Measurements from ENCODE around the gene PGK2.
A peak's percentile ranks its signal among the peaks of the same experiment; 100 is the strongest.

The PGK2 gene

DNA sequence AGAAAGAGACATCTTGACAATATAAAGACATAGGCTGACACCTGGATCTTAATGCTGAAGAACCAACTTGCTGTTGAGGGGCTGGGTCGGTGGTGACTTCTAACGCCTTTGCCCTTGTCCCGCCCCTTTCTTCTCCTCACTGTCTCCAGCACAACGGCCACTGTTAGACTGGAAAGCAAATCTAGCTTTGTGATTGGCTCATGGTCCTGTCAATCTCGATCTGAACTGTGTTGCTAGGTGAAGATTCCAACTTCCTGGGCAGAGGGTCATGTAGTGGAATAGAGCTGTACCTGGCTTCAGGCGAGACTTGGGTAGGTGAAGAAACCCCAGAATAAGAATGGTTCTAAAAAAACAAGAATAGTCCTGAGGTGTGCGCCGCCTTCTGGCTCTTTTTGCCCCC is at the start of gene PGK2:
Gene PGK2 (minus strand): TSS at position 110 of the 400 bp plus-strand sequence. CDS start 98 bp downstream, at position 12.
- no peak for DNase-seq

DNA sequence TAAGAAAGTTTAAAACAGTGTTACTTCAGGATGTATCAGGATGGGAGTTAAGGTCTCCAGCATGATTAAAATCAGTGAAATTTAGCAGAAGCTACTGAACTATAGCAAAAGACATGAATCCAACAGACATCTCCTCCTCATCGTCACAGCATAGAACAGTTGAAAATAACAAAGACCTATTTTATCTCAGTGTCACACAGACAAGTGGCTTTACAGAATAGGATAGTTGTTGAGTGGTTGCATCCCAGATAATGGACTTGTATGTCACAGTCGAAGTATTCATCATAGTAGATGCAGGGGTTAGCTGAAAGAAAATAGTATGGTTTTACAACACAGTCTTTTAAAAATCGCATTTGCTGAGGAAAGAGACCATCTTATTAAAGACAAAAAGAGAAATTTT is 48.1 kb upstream of the PGK2 start:
- DNase-seq, result no peak

DNA sequence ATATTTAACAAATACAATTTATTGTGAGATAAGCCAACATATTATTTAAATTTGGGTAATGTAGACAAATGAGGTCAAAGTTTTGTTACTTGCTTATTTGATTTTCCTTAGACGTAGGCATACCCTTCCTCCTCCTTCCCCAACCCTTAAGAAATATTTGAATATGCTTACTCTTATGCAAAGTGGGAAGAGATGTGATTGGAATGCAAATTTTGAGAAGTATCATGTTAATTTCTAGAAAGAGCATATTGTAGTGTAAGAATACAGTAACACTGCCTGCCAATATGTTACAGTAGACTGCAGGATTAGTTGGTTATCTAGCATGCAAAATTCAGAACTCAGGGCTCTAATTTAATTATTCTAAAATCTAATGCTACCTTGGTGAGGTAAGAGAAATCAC is 46.3 kb upstream of the PGK2 start:
- DNase-seq, result no peak

DNA sequence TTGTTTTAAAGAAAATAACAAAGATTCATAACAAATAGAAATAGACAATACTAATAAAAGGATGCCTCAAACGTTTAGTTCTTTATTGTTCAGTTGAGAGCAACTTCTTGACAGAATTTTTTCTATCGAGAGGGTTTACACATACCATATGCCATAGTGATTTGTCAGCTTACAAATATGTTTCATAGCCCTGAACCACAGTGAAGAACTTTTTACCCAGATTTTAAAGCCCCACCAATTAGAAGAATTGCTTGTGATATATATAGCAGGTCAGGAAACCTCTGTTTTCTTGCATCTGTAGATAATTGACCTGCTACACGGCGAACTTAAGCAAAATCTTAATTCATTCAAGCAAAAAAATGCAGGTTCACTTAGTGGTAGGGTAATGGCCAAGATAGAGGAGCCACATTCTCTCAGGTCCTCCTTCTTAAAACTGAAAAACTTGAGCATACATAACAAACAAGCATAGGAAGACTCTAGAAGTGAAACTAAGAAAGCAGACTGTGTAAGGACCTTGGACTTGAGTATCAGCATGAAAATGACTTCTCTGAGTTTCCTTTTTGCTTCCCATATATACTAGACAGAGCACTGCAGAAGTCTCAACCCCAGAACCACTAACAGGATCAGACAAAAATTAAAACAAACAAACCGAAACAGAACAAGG is 39.8 kb upstream of the PGK2 start:
- DNase-seq, result no peak

DNA sequence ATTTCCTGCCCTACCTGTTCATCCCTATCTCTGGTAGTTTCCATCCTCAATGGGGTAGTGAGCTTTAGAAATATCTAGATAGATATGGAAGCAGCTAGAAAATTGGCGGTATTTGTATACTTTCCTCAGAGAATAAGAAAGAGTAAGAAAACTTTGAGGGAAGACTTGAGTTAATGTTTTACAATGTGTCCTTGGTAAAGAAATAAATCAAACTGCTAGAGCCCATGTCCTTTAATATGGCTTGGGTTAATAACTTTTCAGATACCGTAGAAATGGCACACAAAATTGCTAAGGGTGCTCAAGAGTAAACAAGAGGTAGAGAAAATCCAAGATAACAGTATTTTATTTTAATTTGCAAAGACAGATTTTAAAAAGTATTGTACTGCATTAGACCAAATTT is 28.1 kb upstream of the PGK2 start:
- DNase-seq, result no peak

DNA sequence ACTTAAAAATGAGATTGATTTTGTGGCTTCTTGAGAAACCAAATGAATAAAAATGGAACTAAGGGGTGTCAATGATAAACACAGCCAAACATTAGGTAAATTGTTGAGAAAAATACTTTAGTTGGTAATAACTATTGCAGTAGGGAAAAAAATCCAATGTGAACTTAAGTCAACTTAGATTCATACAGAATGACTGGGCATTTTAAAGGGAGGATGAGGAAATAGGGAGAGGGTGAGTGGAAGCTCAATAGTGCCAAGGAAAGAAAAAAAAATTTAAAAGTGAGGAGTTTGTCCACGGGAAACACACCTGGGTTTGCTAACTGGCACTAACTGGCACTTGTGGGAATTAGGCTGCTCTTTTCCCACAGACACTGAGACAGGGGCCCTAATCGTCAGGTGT is 26.2 kb upstream of the PGK2 start:
- DNase-seq, result no peak

DNA sequence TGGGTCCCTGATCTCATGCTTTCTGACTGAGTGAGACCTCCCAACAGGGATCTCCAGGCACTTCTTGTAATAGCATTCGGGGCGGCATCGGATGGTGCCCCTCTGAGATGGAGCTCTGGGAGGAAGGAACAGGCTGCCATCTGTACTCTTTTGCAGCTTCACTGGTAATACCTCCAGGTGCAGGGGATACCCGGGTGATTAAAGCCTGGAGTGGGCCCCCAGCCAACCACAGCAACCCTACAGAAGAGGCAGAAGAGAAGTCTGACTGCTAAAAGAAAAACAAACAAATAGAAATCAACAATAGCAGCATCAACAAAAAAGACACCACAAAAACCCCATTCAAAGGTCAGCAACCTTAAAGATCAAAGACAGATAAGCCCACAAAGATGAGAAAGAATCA is 19.1 kb upstream of the PGK2 start:
- DNase-seq, result peak; percentile 51

DNA sequence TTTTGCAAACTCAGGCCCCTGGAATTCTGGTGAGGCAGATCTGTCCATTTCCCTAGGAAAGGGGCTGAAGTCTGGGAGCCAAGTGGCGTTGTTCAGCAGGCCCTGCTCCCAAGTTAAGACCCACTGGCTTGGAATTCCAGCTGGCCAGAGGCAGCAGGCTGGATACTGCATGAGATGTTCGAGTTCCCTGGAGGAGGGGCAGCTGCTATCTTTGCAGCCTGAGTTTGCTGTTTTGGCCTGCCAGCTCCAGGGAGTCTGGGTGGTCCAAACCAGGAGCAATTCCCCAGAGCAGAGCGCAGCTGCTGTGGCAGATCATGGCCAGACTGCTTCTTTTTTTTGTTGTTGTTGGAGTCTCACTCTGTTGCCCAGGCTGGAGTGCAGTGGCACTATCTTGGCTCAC is 18.2 kb upstream of the PGK2 start:
- no peak for DNase-seq

DNA sequence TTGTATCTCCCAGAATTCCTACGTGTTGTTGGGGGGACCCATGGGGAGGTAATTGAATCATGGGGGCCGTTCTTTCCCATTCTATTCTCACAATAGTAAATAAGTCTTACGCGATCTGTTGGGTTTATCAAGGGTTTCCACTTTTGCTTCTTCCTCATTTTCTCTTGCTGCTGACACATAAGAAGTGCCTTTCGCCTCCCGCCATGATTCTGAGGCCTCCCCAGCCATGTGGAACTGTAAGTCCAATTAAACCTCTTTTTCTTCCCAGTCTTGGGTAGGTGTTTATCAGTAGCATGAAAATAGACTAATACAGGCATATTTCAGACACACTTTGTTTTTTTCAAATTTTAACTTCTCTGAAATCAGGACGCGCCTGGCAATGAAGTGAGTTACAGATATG is 14.4 kb upstream of the PGK2 start:
- DNase-seq, result no peak

DNA sequence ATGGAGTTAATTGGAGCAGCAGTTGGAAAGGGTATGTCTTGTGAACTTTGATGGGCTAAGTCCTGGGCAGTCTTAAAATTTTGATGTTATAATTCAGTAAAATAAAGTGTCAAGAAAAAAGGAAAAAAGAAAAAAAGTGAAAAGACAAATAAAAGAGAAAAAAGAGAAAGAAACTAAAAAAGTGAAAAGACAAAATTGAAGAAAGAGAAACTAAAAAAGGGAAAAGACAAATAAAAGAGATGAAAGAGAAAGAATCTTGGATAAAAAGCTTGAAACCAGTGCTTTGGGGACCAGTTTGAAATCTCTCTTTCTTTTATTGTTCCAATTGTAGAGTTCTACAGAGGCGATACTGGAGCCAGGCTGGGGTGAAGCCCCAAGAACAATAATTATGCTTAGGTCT is 12.0 kb upstream of the PGK2 start:
- DNase-seq, result no peak

DNA sequence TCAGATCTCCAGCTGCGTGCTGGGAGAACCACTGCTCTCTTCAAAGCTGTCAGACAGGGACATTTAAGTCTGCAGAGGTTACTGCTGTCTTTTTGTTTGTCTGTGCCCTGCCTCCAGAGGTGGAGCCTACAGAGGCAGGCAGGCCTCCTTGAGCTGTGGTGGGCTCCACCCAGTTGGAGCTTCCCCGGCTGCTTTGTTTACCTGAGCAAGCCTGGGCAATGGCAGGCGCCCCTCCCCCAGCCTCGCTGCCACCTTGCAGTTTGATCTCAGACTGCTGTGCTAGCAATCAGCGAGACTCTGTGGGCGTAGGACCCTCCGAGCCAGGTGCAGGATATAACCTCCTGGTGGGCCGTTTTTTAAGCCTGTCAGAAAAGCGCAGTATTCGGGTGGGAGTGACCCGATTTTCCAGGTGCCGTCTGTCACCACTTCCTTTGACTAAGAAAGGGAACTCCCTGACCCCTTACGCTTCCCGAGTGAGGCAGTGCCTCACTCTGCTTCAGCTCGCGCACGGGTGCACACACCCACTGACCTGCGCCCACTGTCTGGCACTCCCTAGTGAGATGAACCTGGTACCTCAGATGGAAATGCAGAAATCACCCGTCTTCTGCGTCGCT is 9.9 kb upstream of the PGK2 start:
- DNase-seq, result peak; percentile 55

DNA sequence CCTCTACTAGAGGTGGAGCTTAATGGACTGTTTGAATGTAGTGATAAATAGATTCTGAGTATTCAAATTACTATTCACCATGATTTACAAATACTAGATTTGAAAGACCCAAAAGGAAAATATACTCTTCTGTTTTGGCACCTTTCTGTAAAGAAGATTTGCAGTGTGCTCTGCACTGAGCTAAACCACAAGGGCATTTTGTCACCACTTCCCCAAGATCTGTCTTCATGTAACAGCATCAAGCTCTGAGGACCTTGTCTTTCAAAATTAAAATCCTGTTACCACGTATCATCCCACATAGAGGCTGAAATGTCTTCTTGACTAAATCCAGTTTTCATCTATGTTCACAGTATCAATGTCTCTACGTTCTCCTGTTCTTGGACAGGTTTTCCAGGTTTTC is 3.3 kb upstream of the PGK2 start:
- DNase-seq, result no peak

DNA sequence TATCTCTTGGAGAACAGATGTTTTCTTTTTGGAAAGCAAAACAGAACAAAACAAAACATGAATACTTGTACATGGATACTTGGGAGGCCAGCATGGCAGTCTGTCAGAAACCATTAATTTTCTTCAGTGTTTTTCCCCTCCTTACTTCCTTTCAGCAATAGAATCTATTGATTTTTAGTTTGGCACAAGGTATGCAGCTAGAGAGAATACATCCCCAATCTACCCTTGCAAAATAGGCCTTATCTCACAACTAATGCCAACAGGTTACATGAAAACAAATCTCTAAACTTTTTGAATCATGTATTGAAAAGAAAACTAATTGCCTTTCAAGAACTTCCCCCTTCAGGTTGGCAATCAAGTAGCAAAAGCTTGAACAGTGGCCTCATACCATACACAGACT is 2.8 kb downstream of the PGK2 start:
- no peak for DNase-seq

DNA sequence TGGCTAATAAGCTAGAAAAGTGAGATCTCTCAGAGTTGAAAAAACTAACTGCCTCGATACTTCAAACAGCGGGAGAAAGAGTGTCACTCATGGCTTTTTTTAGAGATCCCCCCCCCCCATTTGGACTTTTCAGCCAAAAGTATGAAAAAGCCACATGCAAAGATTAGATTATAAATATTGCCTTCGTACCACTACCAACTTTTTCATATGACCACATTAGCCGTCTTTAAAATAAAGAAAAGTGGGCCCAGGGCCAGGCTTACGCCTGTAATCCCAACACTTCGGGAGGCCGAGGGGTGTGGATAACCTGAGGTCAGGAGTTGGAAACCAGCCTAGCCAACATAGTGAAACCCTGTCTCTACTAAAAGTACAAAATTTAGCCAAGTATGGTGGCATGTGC is 4.4 kb downstream of the PGK2 start:
- DNase-seq, result no peak

DNA sequence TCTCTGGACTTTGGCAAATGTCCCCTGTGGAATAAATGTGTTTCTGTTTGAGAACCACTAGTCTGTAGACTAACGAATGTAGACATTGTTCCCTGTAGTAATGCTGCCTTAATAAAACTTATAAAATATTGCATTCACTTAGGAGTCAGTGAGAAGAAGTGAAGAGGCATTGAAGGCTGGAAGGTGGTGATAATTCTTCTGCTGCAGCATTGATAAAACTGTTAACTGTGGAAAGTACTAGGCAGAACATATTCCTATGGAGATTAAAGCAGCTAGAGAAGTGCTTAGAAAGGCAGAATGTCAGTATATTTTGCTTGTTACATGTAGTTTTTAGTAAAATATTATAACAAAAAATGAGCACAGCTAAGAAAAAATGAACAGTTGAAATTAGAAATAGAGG is 4.8 kb downstream of the PGK2 start:
- no peak for DNase-seq

DNA sequence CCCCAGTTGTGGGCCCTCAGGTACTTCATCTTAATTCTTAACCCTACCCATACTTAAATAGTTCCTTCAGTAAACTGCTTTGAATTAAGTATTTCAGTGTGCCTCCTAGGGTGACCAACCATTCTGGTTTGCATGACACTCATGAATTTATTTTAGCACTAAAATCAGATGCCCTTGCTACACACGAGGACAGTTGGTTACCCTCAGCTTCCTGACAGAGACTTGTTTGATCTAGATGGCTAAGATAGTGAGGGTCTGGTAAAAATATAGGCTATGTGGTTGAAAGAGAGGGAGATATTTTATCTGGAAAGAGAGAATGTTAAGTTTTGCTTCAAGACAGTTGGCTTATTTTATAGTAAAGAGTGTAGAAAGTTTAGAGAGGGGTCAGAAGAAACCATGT is 10.6 kb downstream of the PGK2 start:
- DNase-seq, result no peak

DNA sequence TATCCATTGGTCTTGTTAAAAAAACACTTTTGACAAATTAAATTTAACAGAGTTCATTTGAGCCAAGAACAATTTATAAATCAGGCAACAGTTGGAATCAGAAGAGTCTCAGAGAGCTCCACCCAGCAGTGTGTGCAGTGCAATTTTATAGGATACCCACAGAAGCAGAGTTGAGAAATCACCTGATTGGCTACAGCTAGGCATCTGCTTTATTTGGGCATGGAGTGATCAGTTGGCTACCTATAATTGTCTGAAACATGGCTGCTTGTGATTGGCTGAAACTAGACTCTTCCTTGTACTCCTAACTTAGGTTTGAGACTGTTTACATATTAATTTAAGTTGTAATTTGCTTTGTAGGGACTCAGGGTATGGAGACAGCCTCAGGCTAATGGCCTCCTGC is 12.0 kb downstream of the PGK2 start:
- no peak for DNase-seq

DNA sequence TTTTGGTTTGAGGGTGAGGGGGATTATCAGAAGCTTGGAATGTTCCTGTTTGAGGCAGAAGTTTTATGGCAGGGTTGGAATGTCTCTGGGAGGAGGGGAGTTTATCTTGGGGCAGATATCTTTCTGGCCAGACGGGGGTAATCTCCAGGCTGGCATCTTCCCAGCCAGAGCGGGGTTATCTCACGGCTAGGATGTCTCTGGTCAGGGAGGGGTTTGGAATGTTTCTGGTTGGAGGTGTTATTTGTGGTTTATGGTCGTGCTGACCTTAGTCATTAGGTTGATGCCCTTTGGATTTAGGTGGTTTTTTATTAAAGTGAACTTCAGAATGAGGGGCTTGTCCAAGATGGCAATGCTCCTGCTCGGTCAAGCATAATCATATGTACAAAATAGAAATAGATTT is 14.8 kb downstream of the PGK2 start:
- DNase-seq, result no peak

DNA sequence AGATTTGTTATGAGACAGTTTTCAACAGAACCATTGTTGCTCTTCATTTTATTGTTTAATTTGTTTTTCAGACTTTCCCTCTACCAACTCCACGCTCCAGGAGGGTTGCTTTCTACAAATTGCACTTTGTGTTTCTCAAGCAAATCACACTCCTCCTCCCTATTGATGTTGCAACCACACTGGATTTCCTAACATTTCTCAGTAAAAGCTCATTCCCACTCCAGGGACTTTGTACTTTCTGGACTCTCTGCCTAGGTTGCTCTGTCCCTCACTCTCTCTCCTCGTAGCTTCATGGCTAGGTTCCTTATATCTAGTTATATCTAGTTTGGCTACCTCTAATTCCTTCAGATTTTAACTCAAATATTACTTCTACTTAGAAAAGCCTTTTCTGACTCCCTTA is 20.3 kb downstream of the PGK2 start:
- no peak for DNase-seq

DNA sequence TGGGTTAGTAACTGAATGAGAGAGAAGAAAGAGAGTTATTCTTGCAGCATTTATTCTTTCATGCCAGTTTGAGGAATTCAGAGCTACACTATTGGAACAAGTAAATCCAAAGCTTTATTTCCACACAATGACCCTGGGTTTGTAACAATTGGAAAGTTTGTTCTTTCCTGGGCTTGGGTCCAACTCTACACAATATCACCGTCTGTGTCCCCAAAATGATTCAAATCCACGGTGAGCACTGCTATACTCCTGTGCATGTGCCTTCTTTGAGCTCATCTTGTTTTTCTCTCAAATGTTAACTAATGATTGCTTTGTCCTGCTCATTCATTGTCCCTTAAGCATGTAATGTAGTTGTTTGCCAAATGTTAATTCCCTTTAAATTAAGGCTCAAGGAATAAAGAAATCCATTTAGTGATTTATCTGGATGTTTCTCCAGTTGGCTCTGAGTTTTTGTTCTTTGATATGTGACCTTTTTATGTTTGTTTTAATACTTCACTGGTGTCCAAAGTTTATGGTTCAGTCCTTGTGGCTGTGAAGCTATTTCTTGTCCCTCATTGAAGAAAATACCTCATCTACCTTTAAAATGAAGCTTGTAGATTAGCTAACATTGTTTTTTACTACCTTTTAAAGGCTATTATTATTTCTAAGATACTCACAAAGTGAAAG is 22.4 kb downstream of the PGK2 start:
- peak; percentile 20 for DNase-seq

DNA sequence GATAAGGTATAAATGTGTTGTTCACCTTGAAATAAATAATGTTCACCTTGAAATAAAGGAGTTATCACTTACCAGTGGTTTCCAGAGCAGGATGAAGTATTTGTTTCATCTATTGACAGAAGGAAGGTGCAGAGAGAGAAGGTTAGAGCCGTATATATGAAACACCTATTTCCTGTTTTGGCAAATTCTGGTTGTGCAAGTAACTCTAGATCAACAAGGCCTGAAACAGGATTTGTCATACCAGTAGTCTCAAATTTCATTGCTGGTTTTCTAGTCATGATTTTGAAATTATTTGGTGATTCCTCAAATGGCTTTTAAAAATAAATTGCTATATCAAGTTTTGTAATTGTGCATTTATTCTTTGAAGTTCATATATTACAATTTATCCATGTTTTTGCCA is 42.8 kb downstream of the PGK2 start, which contains the start of gene CRISP3:
Gene CRISP3 (minus strand): TSS at position 130 of the 400 bp plus-strand sequence. CDS start 21 bp downstream, at position 109.
- DNase-seq, result no peak

DNA sequence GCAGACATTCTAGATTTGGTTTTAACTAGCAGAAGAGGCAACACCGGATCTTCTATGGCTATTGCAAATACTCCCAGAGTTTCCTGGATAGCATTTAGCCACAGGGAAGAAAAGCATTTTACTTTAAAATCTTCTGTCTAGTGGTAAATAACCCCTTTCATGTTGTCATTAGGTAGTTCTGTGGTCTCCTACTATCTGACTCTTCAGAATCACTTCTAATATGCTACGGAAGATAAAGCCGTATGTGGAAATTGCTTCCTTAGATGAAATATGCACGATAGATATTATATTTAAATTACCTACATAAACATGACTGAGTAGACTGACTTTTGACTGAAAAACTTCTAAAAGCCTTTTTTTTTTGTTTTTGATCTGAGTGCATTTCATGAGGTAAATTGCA is 43.7 kb downstream of the PGK2 start:
- DNase-seq, result no peak

DNA sequence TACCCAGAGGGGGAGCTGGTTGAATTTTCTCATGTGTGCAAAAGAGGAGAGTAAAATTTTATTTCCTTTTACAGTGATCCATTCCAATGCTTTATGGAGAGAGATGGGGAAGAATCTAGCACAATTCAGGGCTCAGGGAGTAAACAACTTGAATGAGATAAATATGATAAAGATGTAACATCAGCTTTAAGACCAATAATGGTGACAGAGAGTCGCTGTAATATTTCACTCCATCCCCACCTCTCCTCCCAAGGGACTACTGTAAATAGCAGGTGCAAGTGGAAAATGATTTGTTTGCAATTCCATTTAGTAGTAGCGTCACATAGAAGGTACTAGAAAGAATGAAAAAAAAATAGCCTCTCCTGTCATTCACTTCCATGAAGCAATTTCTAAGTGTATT is 47.7 kb downstream of the PGK2 start:
- peak; percentile 59 for DNase-seq

DNA sequence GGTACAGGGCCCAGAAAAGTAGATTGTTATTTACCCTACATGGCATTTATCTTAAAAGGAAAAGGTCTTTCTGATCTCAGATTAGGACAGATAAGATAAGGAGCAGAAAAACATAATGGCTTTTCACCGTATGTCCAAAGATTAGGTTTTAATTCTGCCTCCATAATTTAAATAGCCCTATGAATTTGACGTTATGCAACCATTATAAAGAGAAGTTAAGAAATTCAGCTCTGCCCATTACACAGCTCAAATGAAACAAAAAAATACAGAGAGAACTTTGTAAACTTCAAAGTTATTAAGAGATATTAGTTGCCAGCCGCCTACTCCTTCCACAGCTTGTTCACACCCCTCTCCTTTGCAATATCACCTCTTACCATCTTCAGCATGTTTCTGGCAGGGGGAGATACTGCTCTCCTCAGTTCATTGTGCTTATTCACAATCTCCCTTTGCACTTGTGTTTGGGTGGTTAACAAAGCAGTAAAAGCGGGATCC is 51.0 kb downstream of the PGK2 start:
- no peak for DNase-seq
